K562 (cell line): ENCODE measurements around the gene LPIN1. TPM values are rescaled to one million over a fixed set of nuclear protein-coding genes. Genes with fewer than 3 reads are reported as not detected.

ENCODE experiments used
- ATF2 ChIP-seq: sonication (generic); formaldehyde crosslinking; IDR thresholded peaks from 2 replicates; pipeline ENCODE4 v1.8.1; 2022; ENCODE audit warnings: missing genetic modification reagents
- ATF7 ChIP-seq: fragments of 450-650 bp; IDR thresholded peaks from 2 replicates; pipeline ENCODE4 v1.7.1; 2014; ENCODE audit warnings: mild to moderate bottlenecking, moderate library complexity
- BDP1 ChIP-seq: IDR thresholded peaks from 3 replicates; pipeline ENCODE4 v1.6.1; 2011; ENCODE audit not compliant: insufficient read length, insufficient read depth
- BRD9 ChIP-seq: fragments of 450-650 bp; IDR thresholded peaks from 2 replicates; pipeline ENCODE4 v1.6.1; 2018; ENCODE audit warnings: low read depth; ENCODE audit not compliant: partially characterized antibody
- DPF2 ChIP-seq: fragments of 450-650 bp; IDR thresholded peaks from 2 replicates; pipeline ENCODE4 v1.6.1; 2016
- FOS ChIP-seq: IDR thresholded peaks from 3 replicates; pipeline ENCODE4 v1.6.1; 2011; ENCODE audit not compliant: insufficient read length; ENCODE audit errors: extremely low read depth
- HNRNPL ChIP-seq: fragments of 200-400 bp; formaldehyde crosslinking; IDR thresholded peaks from 2 replicates; pipeline ENCODE4 v1.6.1; 2017; ENCODE audit warnings: low read depth, mild to moderate bottlenecking, low read length
- MTA1 ChIP-seq: fragments of 450-650 bp; IDR thresholded peaks from 2 replicates; pipeline ENCODE4 v1.6.1; 2017; ENCODE audit warnings: borderline replicate concordance
- PRMT5 ChIP-seq: sonication (generic); formaldehyde crosslinking; IDR thresholded peaks from 2 replicates; pipeline ENCODE4 v1.5.0; 2020; ENCODE audit warnings: missing genetic modification reagents
- SLC30A9 ChIP-seq: fragments of 250-450 bp; sonication (Bioruptor Pico); IDR thresholded peaks from 2 replicates; pipeline ENCODE4 v1.8.0; 2022; ENCODE audit warnings: mild to moderate bottlenecking, moderate library complexity
- TEAD1 ChIP-seq, 2 experiments: fragments of 450-650 bp in 1 of 2; sonication (generic) in 1 of 2; formaldehyde crosslinking; IDR thresholded peaks; 2 replicates each; pipeline versions ENCODE4 v1.4.0 to v1.8.0; 2020 to 2022; ENCODE audit warnings: mild to moderate bottlenecking in 2 of 2, missing genetic modification reagents in 1 of 2
- THRAP3 ChIP-seq: fragments of 450-650 bp; IDR thresholded peaks from 2 replicates; pipeline ENCODE4 v1.6.1; 2016; ENCODE audit warnings: mild to moderate bottlenecking, inconsistent platforms, borderline replicate concordance
- TSC22D4 ChIP-seq: fragments of 450-650 bp; IDR thresholded peaks from 2 replicates; pipeline ENCODE4 v1.6.1; 2016; ENCODE audit warnings: missing genetic modification characterization, missing biosample characterization, control low read depth
- XRCC5 ChIP-seq: fragments of 200-400 bp; formaldehyde crosslinking; IDR thresholded peaks from 2 replicates; pipeline ENCODE4 v1.6.1; 2017; ENCODE audit warnings: low read depth, mild to moderate bottlenecking, low read length
- ZBTB11 ChIP-seq, 3 experiments: fragments of 200-800 bp in 1 of 3; fragments of 250-450 bp in 1 of 3; fragments of 450-650 bp in 1 of 3; sonication (Bioruptor Pico) in 1 of 3; sonication (Bioruptor generic) in 1 of 3; formaldehyde crosslinking in 1 of 3; IDR thresholded peaks; 2 replicates each; pipeline versions ENCODE4 v1.6.1 to v1.8.0; 2016 to 2022; ENCODE audit warnings: mild to moderate bottlenecking in 2 of 3, missing genetic modification characterization in 2 of 3, missing compliant biosample characterization in 1 of 3, moderate library complexity in 1 of 3
- ZEB2 ChIP-seq: fragments of 450-650 bp; IDR thresholded peaks from 2 replicates; pipeline ENCODE4 v1.6.1; 2016
- ZNF707 ChIP-seq: fragments of 250-450 bp; sonication (Bioruptor Pico); conservative IDR thresholded peaks from 2 replicates; pipeline ENCODE4 v1.8.0; 2022; ENCODE audit warnings: inconsistent platforms, mild to moderate bottlenecking, moderate library complexity
- polyA plus RNA-seq, 8 experiments: library from polyadenylated mRNA; depleted of rRNA in 4 of 8; stranded (reverse) in 5 of 8; unstranded in 3 of 8; fragments of >200 nt; fragmentation: Nextera tagmentation in 2 of 8; fragmentation: Illumina TruSeq in 1 of 8; extraction: Ambion mirVana in 2 of 8; extraction: Trizol in 1 of 8; gene quantifications; 2 replicates each; pipeline versions ENCODE4 v1.2.1 to v1.2.3, GENCODE V29; 2011 to 2014; ENCODE audit warnings: inconsistent platforms in 1 of 8, missing spikeins in 1 of 8
- total RNA-seq, 7 experiments: library from RNA; depleted of rRNA in 6 of 7; stranded (reverse); fragments of >200 nt in 6 of 7; fragmentation: Illumina TruSeq in 2 of 7; extraction: Trizol in 2 of 7; gene quantifications; 2 replicates each; pipeline versions ENCODE4 v1.2.1 to v1.2.3, GENCODE V29; 2011 to 2021; ENCODE audit warnings: low replicate concordance in 1 of 7
- TF ChIP-seq, protein P1 (sequence below): fragments of 250-450 bp; sonication (Bioruptor Pico); IDR thresholded peaks from 2 replicates; pipeline ENCODE4 v1.8.0; 2021; ENCODE audit warnings: borderline replicate concordance, mild to moderate bottlenecking, moderate library complexity; ENCODE audit not compliant: poor library complexity, severe bottlenecking
- TF ChIP-seq, protein P2 (sequence below): sonication (generic); formaldehyde crosslinking; IDR thresholded peaks from 2 replicates; pipeline ENCODE4 v1.8.0; 2022; ENCODE audit warnings: mild to moderate bottlenecking, low read depth, missing genetic modification reagents
- TF ChIP-seq, protein P3 (sequence below): IDR thresholded peaks from 2 replicates; pipeline ENCODE4 v1.6.1; 2012; ENCODE audit warnings: low read depth, low read length, improper control_type of control experiment, borderline replicate concordance

LPIN1 gene
- total and polyA plus RNA-seq, 9 of the 15 experiments (the other 6 are each of a cell fraction or from before 2014, with no cell fraction given), result 9.2 to 84.0 (median 27.8) TPM

GRCh38 chr2:11829947-11830707 is 83.7 kb downstream of the LPIN1 start (continued):
- TF ChIP-seq ZNF707 (CRISPR knock-in tag), result no peak
- TF ChIP-seq ATF2 (CRISPR knock-in tag), result no peak
- TF ChIP-seq PRMT5, result no peak
- TF ChIP-seq MTA1, result peak; percentile 53; the same call in 1 of the 2 replicates
- TF ChIP-seq, protein P1, sequence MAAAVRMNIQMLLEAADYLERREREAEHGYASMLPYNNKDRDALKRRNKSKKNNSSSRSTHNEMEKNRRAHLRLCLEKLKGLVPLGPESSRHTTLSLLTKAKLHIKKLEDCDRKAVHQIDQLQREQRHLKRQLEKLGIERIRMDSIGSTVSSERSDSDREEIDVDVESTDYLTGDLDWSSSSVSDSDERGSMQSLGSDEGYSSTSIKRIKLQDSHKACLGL (CRISPR knock-in tag), result no peak
- TF ChIP-seq, protein P2, sequence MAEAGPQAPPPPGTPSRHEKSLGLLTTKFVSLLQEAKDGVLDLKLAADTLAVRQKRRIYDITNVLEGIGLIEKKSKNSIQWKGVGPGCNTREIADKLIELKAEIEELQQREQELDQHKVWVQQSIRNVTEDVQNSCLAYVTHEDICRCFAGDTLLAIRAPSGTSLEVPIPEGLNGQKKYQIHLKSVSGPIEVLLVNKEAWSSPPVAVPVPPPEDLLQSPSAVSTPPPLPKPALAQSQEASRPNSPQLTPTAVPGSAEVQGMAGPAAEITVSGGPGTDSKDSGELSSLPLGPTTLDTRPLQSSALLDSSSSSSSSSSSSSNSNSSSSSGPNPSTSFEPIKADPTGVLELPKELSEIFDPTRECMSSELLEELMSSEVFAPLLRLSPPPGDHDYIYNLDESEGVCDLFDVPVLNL (CRISPR knock-in tag), result no peak
- no peak for TF ChIP-seq TSC22D4 (tag)
- peak in 1 of 3 experiments; percentile 24; a peak in 1 of 6 replicates for TF ChIP-seq ZBTB11 (CRISPR knock-in tag; IDR thresholded peaks at IDR 0.05)
- no peak for TF ChIP-seq SLC30A9
- peak; percentile 95 for TF ChIP-seq DPF2
- no peak for TF ChIP-seq BRD9
- peak; percentile 84 for TF ChIP-seq ATF7
- TF ChIP-seq FOS, result peak; percentile 54
- 0 out of 2 replicates have a peak, but pooled peaks have one; percentile 60 for TF ChIP-seq ZEB2
- TF ChIP-seq THRAP3, result no peak
- TF ChIP-seq BDP1, result no peak
- TF ChIP-seq TEAD1 (CRISPR knock-in tag; IDR thresholded peaks at IDR 0.05), result peak in 1 of 2 experiments; percentile 41; a peak in 2 of 4 replicates
- TF ChIP-seq XRCC5, result 0 out of 2 replicates have a peak, but pooled peaks have one; percentile 59
- TF ChIP-seq HNRNPL, result no peak
- TF ChIP-seq, protein P3, sequence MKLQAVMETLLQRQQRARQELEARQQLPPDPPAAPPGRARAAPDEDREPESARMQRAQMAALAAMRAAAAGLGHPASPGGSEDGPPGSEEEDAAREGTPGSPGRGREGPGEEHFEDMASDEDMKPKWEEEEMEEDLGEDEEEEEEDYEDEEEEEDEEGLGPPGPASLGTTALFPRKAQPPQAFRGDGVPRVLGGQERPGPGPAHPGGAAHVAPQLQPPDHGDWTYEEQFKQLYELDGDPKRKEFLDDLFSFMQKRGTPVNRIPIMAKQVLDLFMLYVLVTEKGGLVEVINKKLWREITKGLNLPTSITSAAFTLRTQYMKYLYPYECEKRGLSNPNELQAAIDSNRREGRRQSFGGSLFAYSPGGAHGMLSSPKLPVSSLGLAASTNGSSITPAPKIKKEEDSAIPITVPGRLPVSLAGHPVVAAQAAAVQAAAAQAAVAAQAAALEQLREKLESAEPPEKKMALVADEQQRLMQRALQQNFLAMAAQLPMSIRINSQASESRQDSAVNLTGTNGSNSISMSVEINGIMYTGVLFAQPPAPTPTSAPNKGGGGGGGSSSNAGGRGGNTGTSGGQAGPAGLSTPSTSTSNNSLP, result no peak
